Activated CD8-positive, alpha-beta T cell treated with anti-CD3 and anti-CD28 coated beads, Interleukin-2, amount 10 ng/mL, durations not matched to agents 7 days and 5 days (primary cell): ENCODE results near the gene ANKRD17. TPM values are rescaled to one million over a fixed set of nuclear protein-coding genes. Genes with fewer than 3 reads are reported as not detected.
"Not testable (repeated sequence)": the region's sequence is repeated elsewhere in the genome, so short reads cannot be mapped to it uniquely, and the experiment has no call there.

Experiments used
- ATAC-seq: fragments of 150-1000 bp; cut with Tn5 transposase; one replicate; pipeline ENCODE4 v1.10.0; 2021; ENCODE audit warnings: moderate library complexity
- CTCF ChIA-PET: fragments of 350-600 bp; sonication (Branson Sonifier 250); formaldehyde crosslinking; loops from one replicate; lab custom pipeline; 2021; ENCODE audit warnings: antibody characterized with exemption; lab: Charles Lee
- POLR2A ChIA-PET: fragments of 350-600 bp; sonication (Branson Sonifier 250); formaldehyde crosslinking; loops from one replicate; lab custom pipeline; 2021; ENCODE audit warnings: antibody characterized with exemption; lab: Charles Lee
- DNase-seq: peaks from one replicate; pipeline ENCODE4 v3.0.0-alpha.2; 2020
- H3K27ac Mint-ChIP-seq: one replicate; pipeline ENCODE4 v1.8.0; 2021; ENCODE audit warnings: mild to moderate bottlenecking, mixed read lengths
- H3K27me3 Mint-ChIP-seq: one replicate; pipeline ENCODE4 v1.8.0; 2021; ENCODE audit warnings: low read depth, mixed read lengths
- H3K36me3 Mint-ChIP-seq: one replicate; pipeline ENCODE4 v1.8.0; 2021; ENCODE audit warnings: low read depth, mixed read lengths
- H3K4me1 Mint-ChIP-seq: one replicate; pipeline ENCODE4 v1.8.0; 2021; ENCODE audit warnings: low read depth, mixed read lengths
- H3K4me3 Mint-ChIP-seq: one replicate; pipeline ENCODE4 v1.8.0; 2021; ENCODE audit warnings: mild to moderate bottlenecking, mixed read lengths
- H3K9me3 Mint-ChIP-seq: one replicate; pipeline ENCODE4 v1.8.0; 2022; ENCODE audit warnings: mixed read lengths; ENCODE audit not compliant: insufficient read depth
- total RNA-seq, 2 experiments: library from RNA; stranded (reverse); gene quantifications; one replicate each; pipeline ENCODE4 v1.2.3, GENCODE V29; 2021

Gene ANKRD17
- total RNA-seq, 2 experiments from 2014 or later = 45.8 to 46.6 TPM

DNA sequence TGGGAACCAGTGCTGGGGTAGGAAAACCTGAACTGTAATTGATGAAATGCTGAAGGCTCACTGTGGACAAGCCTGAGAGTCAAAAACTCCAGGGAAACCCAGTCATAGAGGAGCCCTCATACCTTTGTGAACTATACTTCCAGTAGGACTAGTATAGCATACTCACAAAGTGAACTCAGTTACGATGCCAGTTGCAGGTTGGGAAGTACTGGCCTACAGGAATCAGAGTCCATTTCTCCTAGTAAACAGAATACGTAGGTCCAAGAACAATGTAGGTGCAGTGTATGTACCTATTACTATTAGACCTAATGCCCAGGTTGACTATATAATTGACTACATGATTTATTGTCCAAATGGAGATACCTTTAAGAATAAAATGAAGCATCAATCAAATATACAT, 8.5 kb upstream of the ANKRD17 start:
- no peak overlapping the region for H3K27ac Mint-ChIP-seq
- H3K9me3 Mint-ChIP-seq = no peaks in the 10 kb centered on the region
- DNase-seq (no peak), ATAC-seq (no peak)
- peaks cover 5% of the 10 kb centered on the region for H3K4me1 Mint-ChIP-seq
- no peaks in the 10 kb centered on the region for H3K36me3 Mint-ChIP-seq
- CTCF ChIA-PET = no interaction called here
- POLR2A ChIA-PET = no interaction called here
- H3K27me3 Mint-ChIP-seq = no peaks in the 10 kb centered on the region
- no peak overlapping the region for H3K4me3 Mint-ChIP-seq

DNA sequence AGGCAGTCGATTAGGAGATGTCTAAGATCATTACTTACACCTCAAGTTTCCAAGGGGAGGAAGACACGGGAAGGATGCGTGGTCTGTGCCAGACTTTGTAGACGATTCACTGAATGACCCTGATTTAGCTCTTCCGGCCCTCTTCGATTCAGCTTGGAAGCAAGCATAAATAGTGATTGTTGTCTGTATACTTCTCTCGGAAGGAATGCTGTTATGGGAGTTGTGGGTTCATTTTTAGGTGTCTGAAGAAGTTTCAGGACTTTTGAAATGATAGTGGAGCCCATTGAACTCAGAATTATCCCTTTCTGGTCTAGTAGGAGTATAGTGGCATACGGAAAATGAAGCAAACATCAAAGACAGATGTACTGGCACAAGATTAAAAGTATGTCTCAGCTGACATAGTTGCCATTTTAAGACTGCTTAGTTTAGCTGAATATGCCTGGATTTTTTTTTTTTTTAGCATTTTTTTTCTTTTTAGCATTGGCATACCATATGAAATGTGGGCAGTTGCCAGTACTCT, 1.0 kb upstream of the ANKRD17 start:
- ChIA-PET POLR2A (interaction anchor here (0.5 to 4.7 kb wide), 5 partner anchors 37 to 728 kb away, joined by 4 to 31 read pairs (median 22); partner anchors contain the start of gene COX18), CTCF (interaction anchor here (0.6 to 4.6 kb wide), 7 partner anchors 11 to 189 kb away, joined by 3 to 39 read pairs (median 17); partner anchors contain the start of gene COX18)
- Mint-ChIP-seq H3K27me3 (no peaks in the 10 kb centered on the region), H3K27ac (peak overlapping the region; percentile 100), H3K4me3 (peak overlapping the region; percentile 99), H3K4me1 (peaks cover 42% of the 10 kb centered on the region), H3K9me3 (no peaks in the 10 kb centered on the region), H3K36me3 (peaks cover 17% of the 10 kb centered on the region)
- ATAC-seq (peak; percentile 6), DNase-seq (peak; percentile 24)

DNA sequence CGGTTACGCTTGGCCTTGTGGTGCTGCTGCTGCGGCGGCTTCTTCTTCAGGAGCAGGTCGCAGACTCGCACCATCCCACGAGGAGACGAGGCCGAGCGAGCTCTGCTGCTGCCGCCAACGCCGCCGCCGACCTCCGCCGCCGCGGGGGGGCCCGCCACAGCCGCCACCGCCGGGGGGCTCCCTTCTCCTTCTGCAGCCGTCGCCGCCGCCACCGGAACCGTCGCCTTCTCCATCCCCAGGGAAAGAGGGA, 237 bp downstream of the ANKRD17 start:
- H3K4me3 Mint-ChIP-seq = peak overlapping the region; percentile 99
- POLR2A ChIA-PET = interaction anchor here (0.5 to 4.7 kb wide), 12 partner anchors 8 to 879 kb away, joined by 3 to 31 read pairs (median 3); partner anchors contain the start of gene COX18
- ATAC-seq (peak; percentile 32), DNase-seq (no peak)
- H3K36me3 Mint-ChIP-seq = peaks cover 22% of the 10 kb centered on the region
- H3K27ac Mint-ChIP-seq = peak overlapping the region; percentile 100
- no peaks in the 10 kb centered on the region for H3K9me3 Mint-ChIP-seq
- CTCF ChIA-PET = interaction anchor here (1.0 to 4.6 kb wide), 14 partner anchors 10 to 220 kb away, joined by 3 to 39 read pairs (median 12); partner anchors contain the start of gene COX18
- H3K4me1 Mint-ChIP-seq = peaks cover 47% of the 10 kb centered on the region
- H3K27me3 Mint-ChIP-seq = no peaks in the 10 kb centered on the region

DNA sequence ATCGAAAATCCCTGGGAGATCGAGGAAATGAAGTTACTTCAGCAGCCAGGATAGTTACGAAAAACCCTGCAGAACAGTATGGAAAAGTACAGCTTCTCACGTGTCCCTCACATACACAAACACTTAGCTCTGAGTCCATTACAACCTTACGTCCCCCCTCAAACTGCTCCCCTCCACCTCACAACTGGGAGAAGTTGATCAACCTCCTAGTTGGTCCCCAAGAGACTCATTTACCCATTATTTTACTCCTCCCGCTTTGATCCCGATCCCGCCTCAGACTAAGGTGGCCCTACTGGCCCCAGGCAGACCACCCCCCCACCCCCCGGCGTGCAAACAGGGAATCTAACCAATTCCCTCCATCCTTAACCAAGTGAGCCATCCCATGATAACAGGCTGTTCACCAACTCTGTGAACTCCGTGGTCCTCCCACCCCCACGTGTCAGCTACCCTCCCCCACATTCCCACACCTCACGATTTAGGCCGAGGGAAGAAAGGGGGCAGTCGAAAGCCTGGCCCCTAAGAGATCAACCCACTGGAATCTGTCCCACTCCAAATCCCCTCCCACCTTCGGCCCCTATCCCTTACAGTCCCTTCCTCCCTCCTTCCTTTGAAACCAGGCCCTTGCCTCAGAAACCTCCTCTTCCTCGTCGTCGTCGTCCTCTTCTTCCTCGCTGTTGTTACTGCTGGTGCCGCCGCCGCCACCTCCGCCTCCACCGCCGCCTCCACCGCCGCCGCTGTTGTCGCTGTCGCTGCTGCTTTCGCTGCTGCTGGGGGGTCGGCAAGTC, 755 bp downstream of the ANKRD17 start:
- H3K36me3 Mint-ChIP-seq = peaks cover 26% of the 10 kb centered on the region
- ChIA-PET CTCF (interaction anchor here (0.6 to 4.6 kb wide), 27 partner anchors 8 to 219 kb away, joined by 3 to 39 read pairs (median 8); partner anchors contain the start of gene COX18), POLR2A (interaction anchor here (0.6 to 4.7 kb wide), 12 partner anchors 35 to 880 kb away, joined by 3 to 31 read pairs (median 3); partner anchors contain the start of gene COX18)
- peaks cover 52% of the 10 kb centered on the region for H3K4me1 Mint-ChIP-seq
- ATAC-seq (peak; percentile 0), DNase-seq (peak; percentile 38)
- H3K27me3 Mint-ChIP-seq = no peaks in the 10 kb centered on the region
- no peaks in the 10 kb centered on the region for H3K9me3 Mint-ChIP-seq
- peak overlapping the region; percentile 100 for H3K27ac Mint-ChIP-seq
- peak overlapping the region; percentile 99 for H3K4me3 Mint-ChIP-seq

DNA sequence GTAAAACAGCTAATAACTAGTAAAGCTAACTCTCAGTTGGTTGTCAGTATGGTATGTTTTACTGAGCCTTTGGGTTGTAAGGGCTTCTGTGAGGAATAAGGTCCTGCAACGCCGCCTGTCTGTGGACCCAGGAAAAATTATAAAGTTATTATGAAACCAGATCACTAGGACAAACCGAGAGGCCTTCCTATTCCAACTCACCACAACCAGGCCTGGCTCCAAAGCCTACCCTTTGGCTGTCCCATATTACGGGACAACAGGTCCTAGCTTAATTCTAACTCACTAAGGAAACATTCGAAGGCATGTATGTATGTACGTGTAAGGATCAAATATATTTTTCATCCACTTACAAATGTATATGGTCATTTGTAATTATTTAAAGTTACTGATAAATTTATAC, 1.4 kb downstream of the ANKRD17 start:
- POLR2A ChIA-PET = interaction anchor here (0.7 to 4.7 kb wide), 7 partner anchors 34 to 190 kb away, joined by 3 to 31 read pairs (median 3); partner anchors contain the start of gene COX18
- Mint-ChIP-seq H3K27ac (peak overlapping the region; percentile 100), H3K4me1 (peaks cover 50% of the 10 kb centered on the region), H3K27me3 (no peaks in the 10 kb centered on the region), H3K36me3 (peaks cover 30% of the 10 kb centered on the region), H3K9me3 (no peaks in the 10 kb centered on the region), H3K4me3 (peak overlapping the region; percentile 99)
- ATAC-seq = peak; percentile 28
- peak; percentile 80 for DNase-seq
- CTCF ChIA-PET = interaction anchor here (0.5 to 4.6 kb wide), 35 partner anchors 9 to 237 kb away, joined by 3 to 39 read pairs (median 6); partner anchors contain the start of gene COX18

DNA sequence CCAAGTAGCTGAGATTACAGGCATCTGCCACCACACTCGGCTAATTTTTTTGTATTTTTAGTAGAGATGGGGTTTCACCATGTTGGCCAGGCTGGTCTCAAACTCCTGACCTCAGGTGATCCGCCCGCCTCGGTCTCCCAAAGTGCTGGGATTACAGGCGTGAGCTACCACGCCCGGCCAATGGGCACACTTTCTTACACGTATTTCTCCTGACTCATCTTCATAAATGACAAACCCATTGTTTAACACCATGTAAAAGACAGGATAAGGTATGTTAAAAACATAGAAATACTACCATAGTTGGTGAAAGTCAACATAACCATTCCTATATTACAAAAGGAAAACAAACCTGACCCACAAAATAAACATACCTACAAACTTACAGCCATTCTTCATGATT, 2.8 kb downstream of the ANKRD17 start:
- ChIA-PET CTCF (interaction anchor here (1.0 to 3.5 kb wide), 9 partner anchors 13 to 236 kb away, joined by 3 to 15 read pairs (median 3); no protein-coding TSS in a partner anchor), POLR2A (interaction anchor here (0.9 kb wide), 1 partner anchor 20 kb away, joined by 3 read pairs; no protein-coding TSS in a partner anchor)
- Mint-ChIP-seq H3K36me3 (peaks cover 39% of the 10 kb centered on the region), H3K4me1 (peaks cover 48% of the 10 kb centered on the region), H3K4me3 (peak overlapping the region; percentile 99)
- not testable (repeated sequence) for ATAC-seq, H3K9me3 Mint-ChIP-seq, H3K27me3 Mint-ChIP-seq, DNase-seq, H3K27ac Mint-ChIP-seq

DNA sequence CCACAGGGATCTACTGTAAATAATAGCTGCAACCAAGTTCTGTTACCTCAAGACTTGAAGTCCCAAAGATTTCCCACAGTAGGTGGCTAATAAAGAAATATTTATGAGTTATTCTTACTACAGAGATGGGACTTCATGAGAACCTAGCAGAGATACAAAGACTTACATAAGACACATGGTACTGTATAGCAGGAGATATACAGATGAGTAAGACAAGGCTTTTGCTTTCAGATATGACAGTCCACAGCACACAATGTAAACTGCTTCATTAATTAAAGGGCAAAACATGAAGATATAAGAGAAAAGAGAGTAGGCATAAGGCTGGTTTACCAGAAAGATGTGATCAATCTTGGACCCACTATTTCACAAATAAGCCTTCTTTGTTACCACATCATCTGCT, 6.6 kb downstream of the ANKRD17 start:
- no peaks in the 10 kb centered on the region for H3K27me3 Mint-ChIP-seq
- ChIA-PET POLR2A (no interaction called here), CTCF (no interaction called here)
- no peak overlapping the region for H3K27ac Mint-ChIP-seq
- DNase-seq (no peak), ATAC-seq (no peak)
- peaks cover 45% of the 10 kb centered on the region for H3K4me1 Mint-ChIP-seq
- H3K9me3 Mint-ChIP-seq = no peaks in the 10 kb centered on the region
- H3K36me3 Mint-ChIP-seq = peaks cover 45% of the 10 kb centered on the region
- no peak overlapping the region for H3K4me3 Mint-ChIP-seq

DNA sequence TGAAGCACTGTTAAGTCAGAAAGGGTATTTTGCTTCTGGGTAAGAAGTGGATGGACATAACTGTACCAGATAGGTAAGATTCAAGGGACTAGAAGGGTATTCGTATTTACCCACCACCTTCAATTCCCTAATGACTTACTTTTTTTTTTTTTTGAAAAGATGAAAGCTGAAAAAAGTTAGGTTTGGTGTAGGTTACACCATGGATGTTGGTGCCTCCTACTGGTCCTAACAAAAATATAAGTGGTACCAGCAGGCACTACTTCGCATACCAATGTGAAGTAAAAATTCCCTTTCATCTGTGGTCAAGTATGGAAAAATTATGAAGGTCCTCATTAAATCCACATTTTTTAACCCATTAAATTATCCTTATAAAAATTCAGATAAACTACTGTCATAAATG, 7.2 kb downstream of the ANKRD17 start:
- no peaks in the 10 kb centered on the region for H3K27me3 Mint-ChIP-seq
- H3K4me1 Mint-ChIP-seq = peaks cover 42% of the 10 kb centered on the region
- DNase-seq (no peak), ATAC-seq (no peak)
- POLR2A ChIA-PET = no interaction called here
- H3K36me3 Mint-ChIP-seq = peaks cover 44% of the 10 kb centered on the region
- CTCF ChIA-PET = no interaction called here
- H3K4me3 Mint-ChIP-seq = no peak overlapping the region
- H3K9me3 Mint-ChIP-seq = no peaks in the 10 kb centered on the region
- H3K27ac Mint-ChIP-seq = no peak overlapping the region

DNA sequence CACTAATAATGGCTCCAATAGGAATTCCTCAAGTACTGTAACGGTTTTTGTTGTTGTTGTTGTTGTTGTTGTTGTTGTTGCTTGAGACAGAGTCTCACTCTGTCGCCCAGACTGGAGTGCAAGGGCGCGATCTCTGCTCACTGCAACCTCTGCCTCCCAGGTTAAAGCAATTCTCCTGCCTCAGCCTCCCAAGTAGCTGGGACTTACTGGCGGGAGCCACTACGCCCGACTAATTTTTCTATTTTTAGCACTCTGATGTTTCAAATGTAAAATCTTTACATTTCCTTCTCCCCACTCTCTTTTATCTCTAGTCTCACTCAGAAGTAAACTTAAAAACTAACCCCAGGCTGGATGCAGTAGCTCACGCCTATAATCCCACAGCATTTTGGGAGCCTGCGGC, 8.0 kb downstream of the ANKRD17 start:
- ChIA-PET CTCF (no interaction called here), POLR2A (interaction anchor here (1.0 kb wide), 1 partner anchor 8 kb away, joined by 4 read pairs; the partner anchor contains the start of gene ANKRD17)
- no peak for ATAC-seq

DNA sequence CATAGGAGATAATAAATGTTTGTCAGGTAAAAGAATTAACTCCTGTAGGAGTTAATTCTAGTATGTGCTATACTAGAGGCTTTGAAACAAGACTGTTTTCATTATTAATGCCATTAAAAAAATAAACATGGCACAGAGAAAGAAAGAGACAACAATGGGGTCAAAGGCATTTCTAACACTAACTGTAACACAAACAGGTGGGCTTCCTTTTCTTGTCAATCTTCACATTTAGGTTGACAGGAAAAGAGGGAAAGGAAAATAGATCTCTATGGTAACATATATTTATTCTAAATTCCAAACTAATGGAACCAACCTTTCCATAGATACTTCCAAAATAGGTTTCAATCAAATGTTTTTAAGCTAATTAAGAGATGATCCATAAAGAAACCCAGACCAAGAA, 9.8 kb downstream of the ANKRD17 start:
- ChIA-PET POLR2A (no interaction called here), CTCF (interaction anchor here (1.2 to 2.6 kb wide), 2 partner anchors 9 to 210 kb away, joined by 4 to 17 read pairs; partner anchors contain the start of gene ANKRD17)
- Mint-ChIP-seq H3K4me3 (no peak overlapping the region), H3K27ac (no peak overlapping the region), H3K36me3 (peaks cover 47% of the 10 kb centered on the region), H3K9me3 (no peaks in the 10 kb centered on the region), H3K4me1 (peaks cover 26% of the 10 kb centered on the region), H3K27me3 (no peaks in the 10 kb centered on the region)
- DNase-seq (no peak), ATAC-seq (no peak)

More for the DNA sequence above, 8.0 kb downstream of the ANKRD17 start:
- Mint-ChIP-seq H3K36me3 (peaks cover 43% of the 10 kb centered on the region), H3K4me1 (peaks cover 40% of the 10 kb centered on the region), H3K27me3 (no peaks in the 10 kb centered on the region), H3K27ac (no peak overlapping the region), H3K9me3 (no peaks in the 10 kb centered on the region), H3K4me3 (no peak overlapping the region)
- DNase-seq = no peak

DNA sequence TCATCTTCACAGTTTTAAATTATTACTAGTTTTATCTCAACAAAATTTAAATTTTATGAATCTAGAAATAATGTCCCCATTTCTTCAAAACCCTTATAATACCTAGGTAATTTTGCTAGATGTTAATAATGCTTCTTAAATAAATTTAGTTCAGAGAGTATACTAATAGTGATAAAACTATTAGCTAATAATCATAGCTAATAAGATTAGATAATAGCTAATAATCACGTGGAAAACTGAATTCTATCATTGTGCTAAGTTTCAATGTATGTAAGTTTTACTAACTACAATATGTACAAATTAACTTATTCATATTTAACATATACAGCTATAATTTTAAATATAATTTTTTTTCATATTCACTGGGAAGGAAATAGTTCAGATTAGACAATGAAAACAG, 10.2 kb downstream of the ANKRD17 start:
- DNase-seq = no peak
- peaks cover 26% of the 10 kb centered on the region for H3K4me1 Mint-ChIP-seq
- no peaks in the 10 kb centered on the region for H3K9me3 Mint-ChIP-seq
- ATAC-seq = no peak
- ChIA-PET CTCF (interaction anchor here (1.2 to 2.6 kb wide), 2 partner anchors 10 to 210 kb away, joined by 4 to 17 read pairs; partner anchors contain the start of gene ANKRD17), POLR2A (no interaction called here)
- H3K27me3 Mint-ChIP-seq = no peaks in the 10 kb centered on the region
- no peak overlapping the region for H3K4me3 Mint-ChIP-seq
- H3K36me3 Mint-ChIP-seq = peaks cover 48% of the 10 kb centered on the region
- no peak overlapping the region for H3K27ac Mint-ChIP-seq
